Bronchial epithelial cell (primary cell): ENCODE data around the gene SCO2. TPM values are rescaled to one million over a fixed set of nuclear protein-coding genes. Genes with fewer than 3 reads are reported as not detected.

ENCODE experiments used
- DNase-seq: peaks from one replicate; pipeline ENCODE4 v3.0.0-alpha.2; 2010; ENCODE audit warnings: low read depth
- FAIRE-seq: peaks from 2 replicates; lab custom pipeline; 2011; peaks lifted over from hg19 to GRCh38; lab: Jason Lieb, UNC
- H3K27me3 ChIP-seq: 2 replicates; pipeline ENCODE4 v1.5.1; 2011; ENCODE audit warnings: low read length; ENCODE audit not compliant: control insufficient read depth, insufficient read depth
- H3K36me3 ChIP-seq: 2 replicates; pipeline ENCODE4 v1.5.1; 2011; ENCODE audit warnings: low read length; ENCODE audit not compliant: control insufficient read depth, insufficient read depth
- H3K4me3 ChIP-seq: 2 replicates; pipeline ENCODE4 v1.5.1; 2011; ENCODE audit warnings: mild to moderate bottlenecking, low read depth, low read length, control low read depth
- total RNA-seq: library from RNA; depleted of rRNA; stranded (reverse); fragments of >200 nt; gene quantifications from 2 replicates; pipeline ENCODE4 v1.2.1, GENCODE V29; 2014
- TF ChIP-seq, protein P1 (sequence below): IDR thresholded peaks from 2 replicates; pipeline ENCODE4 v1.5.1; 2011; ENCODE audit warnings: mild to moderate bottlenecking, moderate library complexity, low read length, control low read depth, inconsistent platforms; ENCODE audit not compliant: insufficient read depth, severe bottlenecking

Gene SCO2
- total RNA-seq, 1 donor from 2014 or later = 2.1 TPM

DNA sequence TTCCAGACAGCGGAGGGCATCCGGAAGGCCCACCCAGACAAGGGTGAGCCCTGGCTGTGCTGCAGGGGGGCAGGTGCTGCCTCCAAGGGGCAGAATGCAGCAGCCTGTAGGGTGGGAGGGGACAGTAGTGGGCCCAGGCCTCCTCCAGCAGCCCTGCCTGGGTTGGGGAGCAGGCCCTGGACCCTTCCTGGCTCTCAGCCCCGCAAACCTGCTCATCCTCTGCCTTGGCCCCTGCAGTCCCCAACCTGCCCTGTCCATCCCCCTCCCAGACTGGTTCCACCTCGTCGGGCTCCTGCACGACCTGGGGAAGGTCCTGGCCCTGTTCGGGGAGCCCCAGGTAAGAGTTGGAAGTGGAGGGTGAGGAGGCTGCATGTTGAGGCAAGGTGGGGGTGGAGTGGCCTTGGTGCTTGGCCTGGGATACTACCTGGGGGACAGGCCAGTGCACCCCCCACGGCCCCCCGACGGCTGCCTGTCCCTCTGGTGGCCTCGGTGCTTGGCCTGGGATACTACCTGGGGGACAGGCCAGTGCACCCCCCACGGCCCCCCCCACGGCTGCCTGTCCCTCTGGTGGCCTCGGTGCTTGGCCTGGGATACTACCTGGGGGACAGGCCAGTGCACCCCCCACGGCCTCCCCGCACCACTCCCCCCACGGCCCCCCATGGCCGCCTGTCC is 37.3 kb downstream of the SCO2 start:
- TF ChIP-seq, protein P1, sequence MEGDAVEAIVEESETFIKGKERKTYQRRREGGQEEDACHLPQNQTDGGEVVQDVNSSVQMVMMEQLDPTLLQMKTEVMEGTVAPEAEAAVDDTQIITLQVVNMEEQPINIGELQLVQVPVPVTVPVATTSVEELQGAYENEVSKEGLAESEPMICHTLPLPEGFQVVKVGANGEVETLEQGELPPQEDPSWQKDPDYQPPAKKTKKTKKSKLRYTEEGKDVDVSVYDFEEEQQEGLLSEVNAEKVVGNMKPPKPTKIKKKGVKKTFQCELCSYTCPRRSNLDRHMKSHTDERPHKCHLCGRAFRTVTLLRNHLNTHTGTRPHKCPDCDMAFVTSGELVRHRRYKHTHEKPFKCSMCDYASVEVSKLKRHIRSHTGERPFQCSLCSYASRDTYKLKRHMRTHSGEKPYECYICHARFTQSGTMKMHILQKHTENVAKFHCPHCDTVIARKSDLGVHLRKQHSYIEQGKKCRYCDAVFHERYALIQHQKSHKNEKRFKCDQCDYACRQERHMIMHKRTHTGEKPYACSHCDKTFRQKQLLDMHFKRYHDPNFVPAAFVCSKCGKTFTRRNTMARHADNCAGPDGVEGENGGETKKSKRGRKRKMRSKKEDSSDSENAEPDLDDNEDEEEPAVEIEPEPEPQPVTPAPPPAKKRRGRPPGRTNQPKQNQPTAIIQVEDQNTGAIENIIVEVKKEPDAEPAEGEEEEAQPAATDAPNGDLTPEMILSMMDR = no peak
- no peak for FAIRE-seq
- H3K4me3 ChIP-seq = no peak overlapping the region

DNA sequence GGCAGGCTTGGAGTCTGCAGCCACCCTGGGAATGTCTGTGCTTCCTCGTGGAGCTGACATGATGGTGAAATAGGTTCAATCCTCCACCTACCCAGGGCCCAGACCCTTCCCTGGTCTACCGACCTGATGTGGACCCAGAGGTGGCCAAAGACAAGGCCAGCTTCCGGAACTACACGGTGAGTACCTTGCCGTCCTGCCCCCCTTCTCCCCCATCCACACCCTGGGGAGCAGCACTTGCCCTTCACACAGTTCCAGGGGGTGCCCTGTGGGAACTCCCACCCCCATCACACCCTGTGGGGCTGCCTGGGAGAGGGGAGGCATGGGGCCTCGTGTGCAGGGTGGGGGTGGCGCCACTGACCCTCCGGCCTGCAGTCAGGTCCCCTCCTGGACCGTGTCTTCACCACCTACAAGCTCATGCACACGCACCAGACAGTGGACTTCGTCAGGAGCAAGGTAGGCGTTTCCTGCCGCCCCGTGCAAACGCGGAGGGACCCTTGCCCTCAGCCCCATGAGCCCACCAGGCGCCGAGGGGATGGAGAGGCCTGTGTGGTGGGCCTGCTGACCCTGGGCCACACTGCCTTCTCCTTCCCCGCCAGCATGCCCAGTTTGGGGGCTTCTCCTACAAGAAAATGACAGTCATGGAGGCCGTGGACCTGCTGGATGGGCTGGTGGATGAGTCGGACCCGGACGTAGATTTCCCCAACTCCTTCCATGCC is 38.0 kb downstream of the SCO2 start:
- H3K27me3 ChIP-seq = peaks cover 4% of the 10 kb centered on the region
- H3K36me3 ChIP-seq = peaks cover 6% of the 10 kb centered on the region
- H3K4me3 ChIP-seq = no peak overlapping the region
- TF ChIP-seq, protein P1 = no peak
- DNase-seq (no peak), FAIRE-seq (no peak)

More for the DNA sequence above, 37.3 kb downstream of the SCO2 start:
- Histone ChIP-seq H3K36me3 (peaks cover 1% of the 10 kb centered on the region), H3K27me3 (peaks cover 4% of the 10 kb centered on the region)
- DNase-seq = no peak

DNA sequence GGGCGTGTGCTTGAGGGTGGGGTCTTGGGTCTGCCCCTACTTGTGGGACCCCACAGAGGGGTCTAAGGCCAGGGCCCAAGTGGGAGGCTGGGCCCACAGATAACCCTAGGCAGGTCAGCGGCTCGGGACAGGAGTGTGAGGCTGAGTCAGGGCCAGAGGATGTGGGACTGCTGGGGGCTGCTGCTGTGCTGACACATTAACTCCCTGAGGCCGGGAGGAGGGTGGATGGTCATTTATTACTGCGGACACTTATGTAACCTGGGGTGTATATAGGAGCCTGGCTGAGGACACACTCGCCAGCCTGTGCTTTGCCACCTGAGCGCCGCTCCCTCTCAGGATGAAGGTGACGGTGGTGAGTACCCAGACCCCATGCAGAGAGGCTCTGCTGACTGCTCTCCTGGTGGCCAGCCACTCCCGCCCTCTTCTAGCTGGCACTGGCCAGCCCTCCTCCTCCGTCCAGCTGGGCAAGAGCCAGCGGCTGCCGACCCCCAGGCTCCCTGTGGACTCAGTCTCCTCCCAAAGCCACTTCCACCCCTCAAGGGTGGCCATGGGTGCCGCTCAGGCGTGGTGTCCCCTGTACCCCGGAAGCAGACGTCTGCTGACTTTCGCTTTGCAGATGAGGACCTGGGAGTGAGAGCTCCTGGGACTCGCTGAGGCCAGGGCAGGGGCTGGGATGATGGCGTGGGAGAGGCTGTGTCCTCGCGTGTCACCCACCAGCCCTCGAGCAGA is 38.7 kb downstream of the SCO2 start, which contains the start of gene MIOX:
MIOX (plus strand) TSS at position 299 of the 729 bp plus-strand sequence; CDS start at position 338, 39 bp downstream.
- FAIRE-seq (no peak), DNase-seq (no peak)
- Histone ChIP-seq H3K36me3 (peaks cover 6% of the 10 kb centered on the region), H3K4me3 (no peak within 1 kb of the TSS), H3K27me3 (peaks cover 4% of the 10 kb centered on the region)
- TF ChIP-seq, protein P1 = no peak

DNA sequence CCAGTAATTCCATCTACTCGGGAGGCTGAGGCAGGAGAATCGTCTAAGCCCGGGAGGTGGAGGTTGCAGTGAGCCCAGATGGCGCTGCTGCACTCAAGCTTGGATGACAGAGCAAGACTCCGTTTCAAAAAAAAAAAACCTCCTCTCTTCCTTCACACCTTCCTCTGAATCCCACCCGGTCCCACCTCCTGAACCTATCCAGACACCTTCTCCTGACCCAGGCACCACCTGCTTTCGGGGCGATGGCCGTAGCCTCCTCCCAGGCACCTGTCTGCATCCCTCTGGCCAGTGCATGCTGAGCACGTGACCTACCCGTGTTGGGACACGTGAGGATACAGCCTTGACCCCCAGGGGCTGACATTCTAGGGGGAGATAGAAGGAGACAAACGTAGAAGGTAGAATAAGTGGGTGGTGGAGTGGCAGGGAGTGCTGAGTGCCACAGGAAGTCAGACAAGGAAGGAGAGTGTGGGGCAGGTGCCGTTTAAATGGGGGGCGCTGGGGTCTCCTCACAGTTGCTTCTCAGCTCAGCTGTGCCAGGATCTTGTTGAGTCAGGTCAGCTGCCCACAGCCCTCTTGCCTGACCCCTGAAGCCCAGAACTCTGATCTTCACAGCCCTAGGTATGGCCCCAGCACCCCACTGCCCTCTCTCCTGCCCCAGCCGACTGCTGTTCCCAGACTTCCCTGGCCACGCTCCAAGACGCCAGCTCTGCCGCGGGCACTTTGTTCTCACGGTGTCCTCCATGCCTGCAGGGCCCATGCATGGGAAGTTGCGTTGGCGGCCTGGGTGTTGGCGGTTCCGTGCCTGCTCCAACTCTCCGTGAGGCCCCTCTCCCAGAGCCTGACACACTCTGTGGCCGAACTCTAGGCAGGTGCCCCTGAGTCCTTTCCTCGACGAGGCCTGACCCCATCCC is 39.9 kb downstream of the SCO2 start:
- H3K36me3 ChIP-seq = peaks cover 6% of the 10 kb centered on the region
- TF ChIP-seq, protein P1 = peak; percentile 13
- peaks cover 4% of the 10 kb centered on the region for H3K27me3 ChIP-seq
- DNase-seq = no peak
- no peak overlapping the region for H3K4me3 ChIP-seq
- FAIRE-seq = no peak
